Measurements from ENCODE around the gene RELN.

RELN gene

DNA sequence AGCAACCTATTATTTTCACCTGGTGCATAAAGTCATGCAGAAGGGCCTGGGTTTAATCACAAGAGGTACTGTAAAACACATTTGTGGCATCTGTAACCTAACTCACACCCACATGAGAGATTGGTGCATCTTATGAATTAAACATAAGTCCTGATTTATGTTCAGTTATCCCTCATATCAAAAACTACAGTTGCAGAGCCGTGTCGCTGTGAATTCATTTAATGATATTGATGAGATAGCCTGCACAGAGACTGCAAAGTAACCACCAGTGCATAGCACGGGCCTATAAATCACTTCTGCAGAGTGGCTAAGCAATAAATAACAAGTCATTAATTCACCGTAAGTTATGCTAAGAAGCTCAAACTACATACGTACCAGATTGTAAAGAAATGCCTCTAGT lies 178.2 kb downstream of the RELN start:
- ChIA-PET CTCF (no interaction called here), POLR2A (no interaction called here)
- no peak for DNase-seq (ENCODE audit: extremely low spot score)
- TF ChIP-seq, protein P1, sequence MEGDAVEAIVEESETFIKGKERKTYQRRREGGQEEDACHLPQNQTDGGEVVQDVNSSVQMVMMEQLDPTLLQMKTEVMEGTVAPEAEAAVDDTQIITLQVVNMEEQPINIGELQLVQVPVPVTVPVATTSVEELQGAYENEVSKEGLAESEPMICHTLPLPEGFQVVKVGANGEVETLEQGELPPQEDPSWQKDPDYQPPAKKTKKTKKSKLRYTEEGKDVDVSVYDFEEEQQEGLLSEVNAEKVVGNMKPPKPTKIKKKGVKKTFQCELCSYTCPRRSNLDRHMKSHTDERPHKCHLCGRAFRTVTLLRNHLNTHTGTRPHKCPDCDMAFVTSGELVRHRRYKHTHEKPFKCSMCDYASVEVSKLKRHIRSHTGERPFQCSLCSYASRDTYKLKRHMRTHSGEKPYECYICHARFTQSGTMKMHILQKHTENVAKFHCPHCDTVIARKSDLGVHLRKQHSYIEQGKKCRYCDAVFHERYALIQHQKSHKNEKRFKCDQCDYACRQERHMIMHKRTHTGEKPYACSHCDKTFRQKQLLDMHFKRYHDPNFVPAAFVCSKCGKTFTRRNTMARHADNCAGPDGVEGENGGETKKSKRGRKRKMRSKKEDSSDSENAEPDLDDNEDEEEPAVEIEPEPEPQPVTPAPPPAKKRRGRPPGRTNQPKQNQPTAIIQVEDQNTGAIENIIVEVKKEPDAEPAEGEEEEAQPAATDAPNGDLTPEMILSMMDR (IDR thresholded peaks at IDR 0.05; ENCODE audit: control extremely low read depth, extremely low read depth, low read depth, missing control alignments) = no peak

DNA sequence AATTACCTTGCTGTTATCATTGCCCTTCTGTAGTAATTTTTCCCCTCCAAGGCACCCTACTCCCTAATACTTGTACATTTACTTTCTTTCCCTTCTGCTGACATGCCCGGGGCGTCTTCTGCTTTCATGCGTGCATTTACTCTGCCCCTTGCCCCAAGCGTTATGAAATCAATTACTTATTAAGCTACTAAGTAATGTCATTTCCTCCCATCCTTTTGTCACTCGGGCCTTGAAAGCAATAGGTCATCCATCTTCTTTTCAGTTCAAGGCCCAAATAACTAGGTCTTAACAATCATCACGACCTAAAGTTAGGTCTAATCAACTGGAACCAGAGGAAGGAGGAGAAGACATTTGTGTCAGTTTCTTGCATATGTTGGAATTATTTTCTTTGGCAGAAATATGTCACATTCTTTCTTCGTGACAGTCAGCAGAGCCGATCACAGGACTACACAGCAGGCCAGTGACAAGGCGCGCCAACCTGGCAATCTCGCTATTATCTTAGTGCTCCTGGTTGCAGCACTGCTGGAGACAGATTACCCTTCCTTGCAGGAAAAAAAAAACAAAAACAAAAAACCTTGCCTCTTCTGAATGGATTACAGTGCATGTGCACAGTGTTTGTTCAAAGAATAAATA lies 179.2 kb downstream of the RELN start:
- DNase-seq (ENCODE audit: extremely low spot score) = no peak
- POLR2A ChIA-PET = no interaction called here
- TF ChIP-seq, protein P1 (IDR thresholded peaks at IDR 0.05; ENCODE audit: control extremely low read depth, extremely low read depth, low read depth, missing control alignments) = no peak
- CTCF ChIA-PET = no interaction called here

DNA sequence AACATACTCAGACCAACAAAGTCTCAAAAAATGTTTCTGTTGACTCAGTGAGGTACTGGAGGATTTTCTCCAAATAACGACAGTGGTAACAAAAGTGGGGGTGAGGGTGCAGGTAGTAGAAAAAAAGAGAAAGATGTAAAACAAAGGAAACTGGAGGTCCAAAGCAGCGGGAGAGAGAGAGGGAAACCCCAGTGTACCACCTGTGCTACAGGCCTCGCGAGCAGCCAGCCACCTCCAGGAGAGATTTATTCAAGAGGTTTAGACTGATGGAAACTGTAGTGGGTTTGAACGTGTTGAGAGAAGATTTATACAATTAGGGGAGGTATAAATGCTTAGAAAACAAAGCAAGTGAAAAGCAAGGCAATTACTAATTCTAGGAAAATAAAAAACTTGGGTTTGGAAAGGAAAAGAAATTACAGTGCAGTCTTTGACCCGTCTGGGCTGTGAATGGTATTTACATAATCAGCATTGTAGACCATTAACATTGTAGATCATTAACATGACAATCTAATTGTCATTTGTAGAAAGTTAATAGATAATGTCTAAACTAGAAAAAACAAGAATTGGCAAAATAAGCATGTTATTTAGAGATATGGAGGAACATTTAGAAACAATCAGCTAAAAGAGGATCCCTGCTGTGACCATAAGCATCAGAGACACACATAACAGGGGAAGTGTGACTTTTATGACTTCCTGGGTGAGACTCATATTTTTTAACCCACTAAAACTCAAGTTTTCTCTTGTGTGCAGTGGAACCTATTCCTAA lies 180.0 kb downstream of the RELN start:
- TF ChIP-seq, protein P1 (IDR thresholded peaks at IDR 0.05; ENCODE audit: control extremely low read depth, extremely low read depth, low read depth, missing control alignments) = no peak
- POLR2A ChIA-PET = no interaction called here
- DNase-seq (ENCODE audit: extremely low spot score) = peak; percentile 5
- CTCF ChIA-PET = no interaction called here

DNA sequence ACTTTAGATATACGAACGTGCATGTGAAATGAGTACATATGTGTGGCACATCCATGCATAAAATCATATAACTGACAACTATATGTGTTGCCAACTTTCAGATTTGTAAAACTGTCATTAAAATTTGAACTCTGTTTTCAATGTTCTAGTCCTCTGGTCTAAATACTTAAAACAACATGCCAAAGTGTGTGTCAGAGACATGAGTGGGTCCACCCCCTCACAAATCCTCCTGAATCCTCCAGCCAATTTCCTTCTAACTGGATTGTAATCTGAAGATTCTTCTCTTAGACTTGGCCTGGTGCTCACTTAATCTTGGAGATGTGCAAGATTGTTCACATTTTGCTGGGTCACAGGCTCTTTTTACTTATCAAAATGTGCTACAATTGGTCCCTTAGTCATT lies 184.1 kb downstream of the RELN start:
- DNase-seq (ENCODE audit: extremely low spot score) = no peak
- ChIA-PET POLR2A (no interaction called here), CTCF (no interaction called here)
- TF ChIP-seq, protein P1 (IDR thresholded peaks at IDR 0.05; ENCODE audit: control extremely low read depth, extremely low read depth, low read depth, missing control alignments) = no peak

DNA sequence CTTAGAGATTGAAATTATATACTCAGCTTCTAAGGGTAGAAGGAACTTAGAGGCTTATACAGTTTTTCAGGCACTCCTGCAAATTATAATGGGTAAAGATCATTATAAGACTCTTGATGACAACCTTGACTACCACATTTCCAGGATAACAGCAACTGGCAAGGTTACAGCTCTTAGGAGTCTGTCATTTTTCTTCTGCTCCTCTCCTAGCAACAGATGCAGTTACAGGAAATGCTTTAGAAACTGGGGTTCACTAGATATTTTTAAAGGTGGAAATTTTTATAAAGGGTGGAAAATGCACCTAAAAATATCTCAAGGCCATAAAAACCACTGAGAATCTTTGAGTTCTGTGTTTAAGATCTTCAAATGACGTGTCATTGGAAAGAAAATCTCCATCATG lies 185.8 kb downstream of the RELN start:
- no peak for DNase-seq (ENCODE audit: extremely low spot score)
- CTCF ChIA-PET = no interaction called here
- POLR2A ChIA-PET = no interaction called here
- TF ChIP-seq, protein P1 (IDR thresholded peaks at IDR 0.05; ENCODE audit: control extremely low read depth, extremely low read depth, low read depth, missing control alignments) = no peak

DNA sequence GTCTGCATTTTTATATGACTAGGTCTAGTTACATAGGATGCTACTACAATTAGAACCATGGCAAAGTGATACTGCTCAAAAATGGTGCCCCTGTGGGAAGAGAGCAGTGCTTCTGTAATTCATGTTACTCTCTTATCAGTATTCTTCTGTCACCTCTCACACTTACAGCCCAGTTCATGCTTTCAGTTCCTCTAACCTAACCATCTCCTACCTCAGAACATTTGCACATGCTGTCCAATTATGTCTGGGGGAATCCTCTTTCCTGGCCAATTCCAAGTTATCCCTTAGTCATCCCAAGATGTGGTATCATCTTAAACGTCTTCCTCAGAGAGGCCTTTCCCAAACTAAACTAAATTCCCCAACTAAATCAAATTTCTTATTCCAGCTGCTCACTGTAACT lies 190.2 kb downstream of the RELN start:
- CTCF ChIA-PET = interaction anchor here (1.8 kb wide), 1 partner anchor 11 kb away, joined by 4 read pairs; no protein-coding TSS in a partner anchor
- DNase-seq (ENCODE audit: extremely low spot score) = no peak
- POLR2A ChIA-PET = no interaction called here
- TF ChIP-seq, protein P1 (IDR thresholded peaks at IDR 0.05; ENCODE audit: control extremely low read depth, extremely low read depth, low read depth, missing control alignments) = no peak
